Fibroblast of mammary gland (primary cell): ENCODE data around the gene ODAD2.

Source experiments
- DNase-seq: peaks from one replicate; pipeline ENCODE4 v3.0.0-alpha.2; 2010; ENCODE audit warnings: low read depth
- H3K4me3 ChIP-seq: 2 replicates; pipeline ENCODE4 v1.5.1; 2011; ENCODE audit warnings: low read depth, mild to moderate bottlenecking, low read length, moderate library complexity; ENCODE audit not compliant: control insufficient read depth
- TF ChIP-seq, protein P1 (sequence below): conservative IDR thresholded peaks from 2 replicates; pipeline ENCODE4 v1.5.1; 2011; ENCODE audit warnings: low read depth, low read length, inconsistent platforms; ENCODE audit not compliant: control insufficient read depth, insufficient read depth

ODAD2 gene

GRCh38 chr10:27998954-27999275, at the start of gene ODAD2:
TSS of gene ODAD2 (minus strand) at chr10:27999079. CDS start at chr10:27995142, 3,937 bp downstream.
- no peak for DNase-seq
- H3K4me3 ChIP-seq, result peak within 1 kb of the TSS; percentile 54
- TF ChIP-seq, protein P1, sequence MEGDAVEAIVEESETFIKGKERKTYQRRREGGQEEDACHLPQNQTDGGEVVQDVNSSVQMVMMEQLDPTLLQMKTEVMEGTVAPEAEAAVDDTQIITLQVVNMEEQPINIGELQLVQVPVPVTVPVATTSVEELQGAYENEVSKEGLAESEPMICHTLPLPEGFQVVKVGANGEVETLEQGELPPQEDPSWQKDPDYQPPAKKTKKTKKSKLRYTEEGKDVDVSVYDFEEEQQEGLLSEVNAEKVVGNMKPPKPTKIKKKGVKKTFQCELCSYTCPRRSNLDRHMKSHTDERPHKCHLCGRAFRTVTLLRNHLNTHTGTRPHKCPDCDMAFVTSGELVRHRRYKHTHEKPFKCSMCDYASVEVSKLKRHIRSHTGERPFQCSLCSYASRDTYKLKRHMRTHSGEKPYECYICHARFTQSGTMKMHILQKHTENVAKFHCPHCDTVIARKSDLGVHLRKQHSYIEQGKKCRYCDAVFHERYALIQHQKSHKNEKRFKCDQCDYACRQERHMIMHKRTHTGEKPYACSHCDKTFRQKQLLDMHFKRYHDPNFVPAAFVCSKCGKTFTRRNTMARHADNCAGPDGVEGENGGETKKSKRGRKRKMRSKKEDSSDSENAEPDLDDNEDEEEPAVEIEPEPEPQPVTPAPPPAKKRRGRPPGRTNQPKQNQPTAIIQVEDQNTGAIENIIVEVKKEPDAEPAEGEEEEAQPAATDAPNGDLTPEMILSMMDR, result no peak

GRCh38 chr10:28047061-28047460, 48.2 kb upstream of the ODAD2 start:
- TF ChIP-seq, protein P1, result no peak
- no peak overlapping the region for H3K4me3 ChIP-seq
- no peak for DNase-seq

DNA sequence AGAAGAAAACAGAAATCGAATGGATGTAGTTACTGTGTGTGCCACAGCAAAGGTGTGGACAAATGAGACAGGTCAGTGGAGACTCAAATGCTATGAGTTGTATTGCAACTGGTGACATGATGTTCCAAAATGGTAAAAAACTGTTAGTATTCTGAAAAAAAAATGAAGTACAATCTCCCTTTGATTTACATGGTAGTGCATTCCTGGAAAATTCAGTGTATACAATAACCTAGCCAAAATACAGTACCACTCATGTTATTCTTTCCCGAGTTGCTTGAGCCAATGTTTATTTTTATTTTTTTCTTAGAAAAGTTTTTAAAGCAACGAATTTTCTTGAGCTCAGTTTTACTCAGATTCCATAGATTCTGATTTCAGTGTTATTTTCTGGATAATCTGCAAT, 47.7 kb upstream of the ODAD2 start:
- TF ChIP-seq, protein P1, result no peak
- DNase-seq, result no peak
- no peak overlapping the region for H3K4me3 ChIP-seq

DNA sequence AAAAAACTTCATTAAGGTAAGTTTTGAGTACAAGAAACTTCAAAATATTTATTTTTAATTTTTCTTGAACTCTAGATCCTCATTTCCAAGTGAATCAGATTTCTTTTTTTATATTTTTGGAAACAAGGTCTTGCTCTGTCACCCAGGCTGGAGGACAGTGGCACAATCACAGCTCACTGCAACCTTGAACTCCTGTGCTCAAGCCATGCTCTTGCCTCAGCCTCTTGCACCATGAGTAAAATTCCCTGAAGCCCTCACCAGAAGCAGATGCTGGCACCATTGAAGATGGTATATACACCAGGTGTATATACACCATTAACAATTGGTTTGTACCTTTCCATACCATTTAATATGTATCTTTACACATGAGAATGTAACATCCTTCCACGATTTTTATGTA, 45.1 kb upstream of the ODAD2 start:
- TF ChIP-seq, protein P1, result no peak
- no peak for DNase-seq
- no peak overlapping the region for H3K4me3 ChIP-seq

DNA sequence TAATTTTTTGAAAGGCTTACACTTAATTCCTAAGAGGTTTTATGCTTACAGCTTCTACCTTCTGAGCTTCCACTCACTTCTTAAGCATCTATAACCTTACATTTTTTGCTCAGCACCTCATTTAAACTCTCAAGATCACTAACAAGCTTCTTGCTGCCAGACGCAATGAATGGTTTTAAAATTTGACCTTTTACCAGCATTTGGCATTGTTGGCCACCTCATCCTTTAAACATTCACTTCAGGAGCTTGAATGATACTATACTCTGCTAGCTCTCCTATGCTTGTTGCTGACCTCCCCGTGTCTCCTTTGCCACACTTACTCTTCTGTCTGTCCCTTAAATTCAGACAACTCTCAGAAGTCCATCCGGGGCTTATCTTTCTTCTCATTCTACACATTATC, 37.7 kb upstream of the ODAD2 start:
- peak; percentile 9 for DNase-seq
- no peak overlapping the region for H3K4me3 ChIP-seq
- TF ChIP-seq, protein P1, result no peak

GRCh38 chr10:28020993-28021982, 22.4 kb upstream of the ODAD2 start:
- DNase-seq, result peak; percentile 33
- TF ChIP-seq, protein P1, result no peak

More at GRCh38 chr10:28020993-28021982, 22.4 kb upstream of the ODAD2 start:
- no peak overlapping the region for H3K4me3 ChIP-seq
